Limb (tissue), 2 donors: ENCODE measurements around the gene NT5DC2.

Source experiments
- DNase-seq, 2 donors: peaks; one replicate each; pipeline ENCODE4 v3.0.0-alpha.2; 2016; ENCODE audit errors: extremely low spot score in 2 of 2

The NT5DC2 gene

DNA sequence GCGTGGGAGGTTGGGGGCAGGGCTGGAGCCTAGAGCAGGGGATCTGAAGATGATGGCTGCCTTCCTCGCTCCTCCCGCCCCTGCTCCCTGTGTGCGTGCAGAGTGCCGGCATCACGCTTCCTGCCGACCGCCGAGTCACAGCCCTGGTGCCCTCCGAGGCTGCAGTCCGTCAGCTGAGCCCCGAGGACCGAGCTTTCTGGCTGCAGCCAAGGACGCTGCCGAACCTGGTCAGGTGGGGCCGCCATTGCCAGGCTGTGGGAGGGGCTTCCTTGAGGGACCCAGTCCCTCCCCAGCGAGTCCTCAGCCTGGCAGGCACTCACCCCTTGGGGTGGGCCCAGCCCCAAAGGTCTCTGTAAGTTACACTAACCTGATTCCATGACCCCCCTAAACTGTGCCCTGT is 20.9 kb downstream of the NT5DC2 start:
- no peak for DNase-seq

- no peak for DNase-seq
These were observed 21.6 kb downstream of the NT5DC2 start for GRCh38 chr3:52512105-52512504.

GRCh38 chr3:52511509-52511908 is 22.1 kb downstream of the NT5DC2 start:
- no peak for DNase-seq

DNA sequence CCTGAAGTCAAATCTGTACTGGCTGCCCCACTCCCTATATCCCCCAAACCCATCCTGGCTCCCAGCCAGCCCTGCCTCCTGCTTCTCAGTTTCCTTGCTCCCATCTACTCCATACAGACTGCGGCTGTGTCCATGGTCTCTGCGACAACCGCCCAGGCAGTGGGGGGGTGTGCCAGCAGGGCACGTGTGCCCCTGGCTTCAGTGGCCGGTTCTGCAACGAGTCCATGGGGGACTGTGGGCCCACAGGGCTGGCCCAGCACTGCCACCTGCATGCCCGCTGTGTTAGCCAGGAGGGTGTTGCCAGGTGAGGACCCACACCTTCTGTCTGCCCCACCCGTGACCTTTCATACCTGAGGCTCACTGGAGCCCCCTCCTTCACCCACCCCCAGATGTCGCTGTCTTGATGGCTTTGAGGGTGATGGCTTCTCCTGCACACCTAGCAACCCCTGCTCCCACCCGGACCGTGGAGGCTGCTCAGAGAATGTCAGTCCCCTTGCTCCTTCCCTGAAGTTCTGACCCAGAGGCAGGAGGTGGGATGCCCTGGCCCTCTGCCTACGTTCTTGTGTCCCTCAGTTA is 23.8 kb downstream of the NT5DC2 start:
- no peak for DNase-seq

DNA sequence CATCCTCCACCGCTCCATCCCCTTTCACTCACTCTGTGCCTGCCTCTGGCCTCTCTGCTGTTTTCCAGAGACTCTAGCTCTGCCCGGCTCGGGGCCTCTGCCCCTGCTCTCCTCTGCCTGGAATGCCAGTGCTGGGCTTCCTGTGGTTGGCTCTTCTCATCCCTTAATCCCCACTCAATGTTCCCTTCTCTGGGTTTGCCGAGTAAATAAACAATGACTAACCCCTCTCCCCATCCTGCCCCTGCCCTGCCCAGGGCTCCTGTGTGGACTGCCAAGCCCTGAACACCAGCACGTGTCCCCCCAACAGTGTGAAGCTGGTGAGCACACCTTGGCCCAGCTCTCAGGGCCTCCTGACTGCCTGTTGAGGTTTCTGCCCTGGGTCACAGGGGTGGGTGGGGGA is 26.3 kb downstream of the NT5DC2 start:
- no peak for DNase-seq

DNA sequence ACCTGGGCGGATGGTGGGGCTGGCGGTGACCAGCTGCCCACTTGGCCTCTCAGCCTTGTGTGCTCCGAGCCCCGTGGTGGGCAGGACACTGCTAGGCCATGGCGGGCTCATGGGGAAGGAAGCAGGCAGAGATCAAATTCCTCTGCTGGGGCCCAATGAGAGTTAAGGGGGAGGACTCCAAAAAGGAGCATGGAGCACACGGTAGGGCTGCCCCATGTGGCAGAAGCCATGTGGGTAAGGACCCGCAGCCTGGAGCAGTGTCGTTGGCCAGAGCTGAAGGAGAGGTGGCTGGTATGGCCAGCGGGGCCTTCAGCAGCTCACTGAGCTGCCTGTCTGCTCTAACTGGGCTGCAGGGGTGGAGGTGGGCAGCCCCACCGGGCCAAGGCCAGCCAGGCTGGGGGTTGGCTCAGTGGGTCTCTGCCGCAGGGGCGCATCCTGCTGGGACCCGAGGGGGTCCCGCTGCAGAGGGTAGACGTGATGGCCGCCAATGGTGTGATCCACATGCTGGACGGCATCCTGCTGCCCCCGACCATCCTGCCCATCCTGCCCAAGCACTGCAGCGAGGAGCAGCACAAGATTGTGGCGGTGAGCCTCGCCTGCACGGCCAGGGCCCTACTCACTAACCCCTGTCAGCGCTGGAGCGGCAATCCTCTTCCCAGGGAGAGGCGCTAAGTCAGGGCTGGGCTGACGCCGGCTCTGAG is 27.2 kb downstream of the NT5DC2 start:
- DNase-seq, result no peak

DNA sequence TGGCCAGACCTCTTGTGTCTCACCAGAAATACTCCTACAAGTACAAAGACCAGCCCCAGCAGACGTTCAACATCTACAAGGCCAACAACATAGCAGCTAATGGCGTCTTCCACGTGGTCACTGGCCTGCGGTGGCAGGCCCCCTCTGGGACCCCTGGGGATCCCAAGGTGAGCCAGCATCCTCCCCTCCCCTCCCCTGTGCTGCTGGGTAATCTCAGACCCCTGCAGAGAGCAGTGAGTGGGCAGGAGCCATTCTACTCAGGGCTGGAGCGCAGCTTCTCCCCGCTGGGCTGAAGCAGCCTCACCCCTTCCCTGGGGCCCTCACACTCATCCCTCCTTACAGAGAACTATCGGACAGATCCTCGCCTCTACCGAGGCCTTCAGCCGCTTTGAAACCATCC is 28.7 kb downstream of the NT5DC2 start:
- DNase-seq, result no peak

DNA sequence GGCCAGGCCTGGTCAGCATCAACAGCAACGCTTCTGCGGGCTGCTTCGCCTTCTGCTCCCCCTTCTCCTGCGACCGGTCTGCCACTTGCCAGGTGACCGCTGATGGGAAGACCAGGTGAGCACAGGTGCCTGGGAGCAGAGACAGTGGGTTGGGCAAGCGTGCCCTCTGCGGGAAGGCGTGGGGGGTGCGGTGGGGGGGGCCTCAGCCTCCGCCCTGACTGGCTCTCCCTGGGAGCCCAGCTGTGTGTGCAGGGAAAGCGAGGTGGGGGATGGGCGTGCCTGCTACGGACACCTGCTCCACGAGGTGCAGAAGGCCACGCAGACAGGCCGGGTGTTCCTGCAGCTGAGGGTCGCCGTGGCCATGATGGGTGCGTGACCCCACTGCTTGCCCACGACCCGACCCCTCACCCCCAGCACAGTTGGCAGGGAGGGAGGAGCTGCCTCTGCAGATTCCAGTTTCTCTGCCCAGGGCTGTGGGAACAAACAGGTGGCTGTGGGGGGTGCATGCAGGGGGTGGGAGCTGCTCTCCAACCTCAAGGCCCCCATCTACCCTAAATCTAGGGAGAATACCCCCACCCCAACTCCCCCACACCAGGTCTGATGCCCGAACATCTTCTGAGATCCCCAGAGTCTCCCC is 29.8 kb downstream of the NT5DC2 start:
- DNase-seq, result no peak

- no peak for DNase-seq
These were observed 30.8 kb downstream of the NT5DC2 start for GRCh38 chr3:52502808-52503350.

GRCh38 chr3:52502001-52502400 is 31.7 kb downstream of the NT5DC2 start:
- DNase-seq, result no peak

DNA sequence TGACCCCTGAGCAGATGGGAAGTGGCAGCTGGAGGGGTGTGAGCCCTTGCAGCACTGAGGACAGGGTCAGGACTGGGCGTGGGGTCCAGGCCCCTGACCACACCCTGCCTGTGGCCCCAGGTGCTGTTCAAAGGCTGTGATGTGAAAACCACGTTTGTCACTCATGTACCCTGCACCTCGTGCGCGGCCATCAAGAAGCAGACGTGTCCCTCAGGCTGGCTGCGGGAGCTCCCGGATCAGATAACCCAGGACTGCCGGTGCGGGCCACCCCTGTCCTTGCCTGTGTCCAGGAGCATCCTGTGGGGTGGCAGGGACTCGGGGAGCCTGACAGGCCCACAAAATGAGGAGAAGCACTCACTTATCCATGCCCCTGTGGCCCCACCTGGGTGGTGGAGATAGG is 32.6 kb downstream of the NT5DC2 start:
- no peak for DNase-seq

- no peak for DNase-seq
These were observed 35.3 kb downstream of the NT5DC2 start for GRCh38 chr3:52498137-52499054.

DNA sequence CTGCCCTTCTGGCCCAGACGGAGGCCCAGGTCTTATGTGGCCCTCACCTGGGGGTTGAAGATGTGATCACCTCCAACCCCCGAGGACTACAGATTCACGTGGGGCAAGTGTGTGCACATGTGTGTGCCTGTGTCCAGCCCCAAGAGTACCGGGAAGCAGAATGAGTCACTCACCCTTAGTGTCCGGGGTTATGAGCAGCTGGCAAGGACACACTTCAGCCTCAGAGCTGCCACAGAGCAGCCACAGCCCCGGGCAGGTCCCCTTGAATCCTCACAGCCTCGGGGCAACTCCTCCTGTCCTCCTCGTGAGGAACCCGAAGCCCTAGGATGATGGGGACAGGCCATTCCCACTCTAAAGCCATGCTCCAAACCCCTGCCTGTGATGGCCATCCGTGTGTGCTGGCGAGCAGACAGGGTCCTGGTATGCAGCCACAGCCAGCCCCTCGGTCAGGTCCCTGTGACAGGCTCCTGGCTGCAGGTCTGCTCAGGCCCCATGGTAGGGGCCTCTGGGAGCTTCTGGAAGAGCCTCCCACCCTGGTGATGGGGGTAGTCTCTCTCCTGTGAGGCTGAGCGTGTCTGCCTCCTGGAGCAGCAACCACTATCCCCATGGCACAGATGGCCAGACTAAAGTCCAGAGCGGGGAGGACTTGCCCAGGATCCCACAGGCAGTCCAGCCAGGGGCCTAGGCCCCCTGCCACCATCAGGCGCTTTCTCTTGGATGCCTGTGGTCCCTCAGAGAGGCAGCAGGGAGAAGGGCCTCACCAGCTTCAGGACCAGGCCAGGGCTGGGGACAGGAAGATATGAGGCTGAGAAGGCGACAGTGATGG is 37.7 kb downstream of the NT5DC2 start:
- DNase-seq, result no peak

DNA sequence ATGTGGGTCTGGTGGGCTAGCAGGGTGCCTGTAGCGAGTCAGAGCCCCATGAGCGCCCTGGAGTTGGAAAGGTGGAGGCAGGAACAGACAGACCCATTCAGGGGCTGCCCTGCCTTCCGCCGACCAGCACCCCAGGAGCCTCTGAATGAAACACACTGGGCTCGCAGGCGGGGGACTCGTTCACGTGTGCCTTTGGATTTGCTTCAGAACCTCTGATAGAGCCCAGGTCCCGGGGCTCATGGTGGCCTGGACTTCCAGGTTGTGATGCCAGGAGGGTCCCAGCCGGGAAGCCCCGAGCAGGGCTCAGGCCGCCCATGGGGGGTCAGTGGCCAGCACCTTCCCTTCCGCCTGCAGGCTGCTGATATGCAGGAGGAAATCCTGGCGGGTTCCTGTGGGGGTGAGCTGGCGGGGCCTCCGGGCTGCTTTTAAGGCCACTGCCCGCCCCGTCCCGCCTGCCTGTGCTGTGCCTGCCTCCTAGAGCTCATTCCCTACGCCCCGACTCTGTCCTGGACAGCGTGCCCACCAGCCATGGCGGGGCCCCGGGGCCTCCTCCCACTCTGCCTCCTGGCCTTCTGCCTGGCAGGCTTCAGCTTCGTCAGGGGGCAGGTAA is 38.7 kb downstream of the NT5DC2 start, which contains the start of gene STAB1:
STAB1 (plus strand) TSS at position 453 of the 610 bp plus-strand sequence; CDS start at position 529, 76 bp downstream.
- no peak for DNase-seq

DNA sequence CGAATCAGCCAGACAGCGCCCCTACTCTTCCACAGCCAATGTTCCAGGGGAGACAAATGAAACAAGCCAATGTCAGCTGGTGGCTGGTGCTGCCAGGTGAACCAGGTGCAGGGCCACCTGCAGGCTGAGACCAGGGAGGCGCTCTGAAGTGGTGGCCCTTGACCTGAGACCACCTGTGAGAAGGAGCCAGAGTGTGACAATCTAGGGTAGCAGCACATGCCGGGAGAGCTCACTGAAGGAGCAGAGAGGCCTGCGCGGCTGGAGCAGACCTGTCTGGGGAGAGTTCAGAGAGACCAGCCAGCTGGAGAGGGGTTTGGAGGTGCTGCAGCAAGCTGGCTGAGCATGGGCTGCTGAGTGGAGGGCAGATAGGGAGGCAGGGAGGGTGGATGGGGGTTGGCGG is 39.2 kb downstream of the NT5DC2 start:
- DNase-seq, result no peak

DNA sequence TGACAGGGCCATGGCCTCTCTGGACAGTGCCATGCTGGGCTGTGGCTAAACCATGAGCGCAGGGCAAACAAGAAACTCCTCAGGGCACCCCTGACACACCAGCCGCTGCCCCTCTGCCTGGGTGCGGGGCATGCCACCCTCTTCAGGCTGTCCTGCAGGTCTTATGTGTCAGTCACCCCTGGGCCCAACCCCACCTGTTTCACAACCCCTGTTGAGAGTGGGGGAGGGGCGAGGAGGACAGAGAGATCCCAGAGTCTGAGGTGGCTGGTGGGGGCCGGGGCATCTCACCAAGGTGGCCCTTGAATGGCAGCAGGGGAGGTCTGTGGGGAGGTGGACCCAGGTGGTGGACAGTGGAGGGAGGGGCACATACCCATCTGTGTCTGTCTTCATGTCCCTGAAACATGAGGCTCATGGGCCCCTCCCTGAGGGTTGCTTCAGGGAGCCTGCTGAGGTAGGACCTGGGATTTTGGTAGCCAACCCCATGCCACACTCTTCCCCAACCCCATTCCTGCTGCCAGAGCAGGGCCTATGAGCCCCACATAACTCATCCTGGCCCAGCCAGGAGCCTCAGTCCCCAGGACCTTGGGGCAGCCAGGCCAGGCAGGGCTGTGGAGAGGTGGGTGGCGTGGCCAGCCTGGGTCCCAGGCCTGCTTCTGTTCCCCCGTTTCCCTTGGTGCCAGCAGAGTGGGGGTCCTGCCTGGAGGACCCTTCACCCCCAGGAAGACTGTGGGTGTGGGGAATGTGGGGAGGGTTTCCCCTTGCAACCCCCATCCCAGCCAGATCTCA is 40.2 kb downstream of the NT5DC2 start:
- DNase-seq, result no peak

DNA sequence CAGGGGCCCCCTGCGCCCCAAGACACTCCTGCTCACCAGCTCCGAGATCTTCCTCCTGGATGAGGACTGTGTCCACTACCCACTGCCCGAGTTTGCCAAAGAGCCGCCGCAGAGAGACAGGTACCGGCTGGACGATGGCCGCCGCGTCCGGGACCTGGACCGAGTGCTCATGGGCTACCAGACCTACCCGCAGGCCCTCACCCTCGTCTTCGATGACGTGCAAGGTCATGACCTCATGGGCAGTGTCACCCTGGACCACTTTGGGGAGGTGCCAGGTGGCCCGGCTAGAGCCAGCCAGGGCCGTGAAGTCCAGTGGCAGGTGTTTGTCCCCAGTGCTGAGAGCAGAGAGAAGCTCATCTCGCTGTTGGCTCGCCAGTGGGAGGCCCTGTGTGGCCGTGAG is 41.6 kb downstream of the NT5DC2 start:
- DNase-seq, result no peak

DNA sequence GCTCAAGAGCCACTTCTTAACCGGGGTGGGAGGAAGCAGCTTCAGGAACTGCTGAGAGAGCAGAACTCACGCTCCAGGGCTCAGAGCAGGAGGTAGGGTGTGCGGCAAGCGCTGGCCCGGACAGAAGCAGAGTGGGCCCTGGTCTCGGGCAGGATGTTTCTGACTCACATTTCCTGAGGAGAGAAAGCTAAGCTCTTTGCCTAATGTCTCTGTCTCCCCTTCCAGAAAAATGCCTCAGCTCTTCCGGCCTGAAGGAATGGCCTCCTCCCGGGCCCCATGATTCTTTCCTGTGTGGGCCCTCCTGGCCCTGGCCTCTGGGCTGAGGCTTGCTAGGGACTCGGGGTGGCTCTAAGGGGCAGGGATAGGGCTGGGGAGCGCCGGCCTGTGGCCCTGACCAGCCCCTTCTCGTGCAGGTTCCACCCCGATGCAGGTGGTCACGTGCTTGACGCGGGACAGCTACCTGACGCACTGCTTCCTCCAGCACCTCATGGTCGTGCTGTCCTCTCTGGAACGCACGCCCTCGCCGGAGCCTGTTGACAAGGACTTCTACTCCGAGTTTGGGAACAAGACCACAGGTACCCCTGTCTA is 42.6 kb downstream of the NT5DC2 start:
- DNase-seq, result no peak
